GM10266 (cell line): ENCODE data around the gene ZNF423.
A peak's percentile ranks its signal among the peaks of the same experiment; 100 is the strongest.
"Not testable (repeated sequence)": the region's sequence is repeated elsewhere in the genome, so short reads cannot be mapped to it uniquely, and the experiment has no call there.

Experiments used
- DNase-seq: peaks from one replicate; pipeline ENCODE4 v3.0.0; 2012; ENCODE audit errors: extremely low spot score
- TF ChIP-seq, protein P1 (sequence below): IDR thresholded peaks from 2 replicates; pipeline ENCODE4 v1.5.1; 2012; ENCODE audit warnings: mild to moderate bottlenecking, low read depth; ENCODE audit not compliant: control insufficient read depth, insufficient read depth; ENCODE audit errors: missing control alignments

ZNF423 gene

DNA sequence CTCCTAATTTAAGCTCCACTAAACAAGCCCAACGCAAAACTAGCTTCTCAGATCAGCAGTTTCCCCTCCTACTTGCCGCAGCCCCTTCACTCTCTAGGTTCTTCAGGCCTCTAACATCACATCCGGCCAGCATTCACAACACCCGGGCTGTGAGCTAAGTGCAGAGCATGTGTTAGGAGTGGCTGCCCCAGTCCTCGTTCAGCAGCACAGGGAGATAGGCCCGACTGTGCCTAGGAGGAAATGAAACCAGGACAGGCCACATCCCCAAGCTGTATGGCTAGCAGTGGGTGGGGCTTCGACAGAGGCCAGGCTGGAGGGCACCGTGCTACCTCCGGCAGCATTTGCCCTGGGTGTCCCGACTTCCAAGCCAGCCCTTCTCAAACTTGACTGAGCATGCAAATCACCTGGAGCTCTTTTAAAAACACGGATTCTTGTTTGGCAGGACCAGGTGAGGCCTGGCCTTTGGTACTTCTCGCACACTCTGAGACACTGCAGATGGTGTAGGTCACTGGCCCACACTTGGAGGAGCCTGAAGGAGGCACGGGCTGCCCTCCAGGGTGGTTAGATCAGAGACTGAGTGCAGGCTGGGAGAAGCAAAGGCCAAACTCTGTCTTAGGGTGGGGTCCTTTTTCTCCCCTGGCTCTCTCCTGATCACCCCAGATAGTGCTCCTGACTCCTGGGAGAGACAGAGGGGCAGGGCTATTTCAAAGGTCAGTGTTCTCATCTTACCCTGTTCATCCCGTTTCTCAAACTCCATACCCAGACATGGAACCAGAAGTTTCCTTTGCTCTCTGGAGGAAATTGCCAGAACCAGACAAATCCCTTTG is 280.4 kb downstream of the ZNF423 start:
- peak; percentile 76 for DNase-seq
- TF ChIP-seq, protein P1, sequence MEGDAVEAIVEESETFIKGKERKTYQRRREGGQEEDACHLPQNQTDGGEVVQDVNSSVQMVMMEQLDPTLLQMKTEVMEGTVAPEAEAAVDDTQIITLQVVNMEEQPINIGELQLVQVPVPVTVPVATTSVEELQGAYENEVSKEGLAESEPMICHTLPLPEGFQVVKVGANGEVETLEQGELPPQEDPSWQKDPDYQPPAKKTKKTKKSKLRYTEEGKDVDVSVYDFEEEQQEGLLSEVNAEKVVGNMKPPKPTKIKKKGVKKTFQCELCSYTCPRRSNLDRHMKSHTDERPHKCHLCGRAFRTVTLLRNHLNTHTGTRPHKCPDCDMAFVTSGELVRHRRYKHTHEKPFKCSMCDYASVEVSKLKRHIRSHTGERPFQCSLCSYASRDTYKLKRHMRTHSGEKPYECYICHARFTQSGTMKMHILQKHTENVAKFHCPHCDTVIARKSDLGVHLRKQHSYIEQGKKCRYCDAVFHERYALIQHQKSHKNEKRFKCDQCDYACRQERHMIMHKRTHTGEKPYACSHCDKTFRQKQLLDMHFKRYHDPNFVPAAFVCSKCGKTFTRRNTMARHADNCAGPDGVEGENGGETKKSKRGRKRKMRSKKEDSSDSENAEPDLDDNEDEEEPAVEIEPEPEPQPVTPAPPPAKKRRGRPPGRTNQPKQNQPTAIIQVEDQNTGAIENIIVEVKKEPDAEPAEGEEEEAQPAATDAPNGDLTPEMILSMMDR, result no peak

DNA sequence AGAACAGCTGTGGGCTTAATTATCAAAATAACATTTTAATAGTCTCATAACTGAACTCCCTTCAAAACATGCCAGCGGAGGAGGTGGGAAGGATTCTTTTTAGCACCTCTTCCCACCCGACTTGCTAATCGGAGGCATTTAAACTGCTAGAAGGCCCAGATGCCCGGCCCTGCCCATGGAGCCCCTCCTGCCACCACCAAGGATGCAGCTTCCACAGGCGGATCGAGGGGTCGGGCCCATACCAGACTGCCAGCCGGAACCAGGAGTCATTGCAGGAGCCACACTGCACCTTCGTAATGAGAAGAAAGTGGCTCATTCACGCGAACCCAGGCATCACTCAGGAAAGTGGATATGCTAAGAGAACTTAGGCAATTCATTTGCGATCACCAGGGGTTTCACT is 281.1 kb downstream of the ZNF423 start:
- TF ChIP-seq, protein P1, result no peak
- DNase-seq, result no peak

DNA sequence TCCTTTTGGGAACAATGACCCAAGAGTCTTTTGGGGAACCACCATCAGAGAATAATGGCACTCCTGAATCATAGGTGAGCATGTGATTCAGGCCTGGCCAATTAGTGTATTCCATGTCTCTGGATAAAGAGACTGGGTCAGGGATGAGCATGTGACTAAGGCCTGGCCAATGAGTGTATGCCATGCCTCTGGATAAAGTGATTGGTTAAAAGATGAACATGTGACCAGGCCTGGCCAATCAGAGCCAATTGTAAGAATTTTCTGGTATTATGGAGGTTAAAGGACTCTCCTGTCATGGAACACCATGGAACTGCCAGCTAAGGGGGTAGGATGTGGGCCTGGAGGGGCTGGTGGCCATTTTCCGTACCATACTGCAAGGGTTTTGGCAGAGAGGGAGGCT is 288.0 kb downstream of the ZNF423 start:
- TF ChIP-seq, protein P1, result no peak
- DNase-seq, result no peak

DNA sequence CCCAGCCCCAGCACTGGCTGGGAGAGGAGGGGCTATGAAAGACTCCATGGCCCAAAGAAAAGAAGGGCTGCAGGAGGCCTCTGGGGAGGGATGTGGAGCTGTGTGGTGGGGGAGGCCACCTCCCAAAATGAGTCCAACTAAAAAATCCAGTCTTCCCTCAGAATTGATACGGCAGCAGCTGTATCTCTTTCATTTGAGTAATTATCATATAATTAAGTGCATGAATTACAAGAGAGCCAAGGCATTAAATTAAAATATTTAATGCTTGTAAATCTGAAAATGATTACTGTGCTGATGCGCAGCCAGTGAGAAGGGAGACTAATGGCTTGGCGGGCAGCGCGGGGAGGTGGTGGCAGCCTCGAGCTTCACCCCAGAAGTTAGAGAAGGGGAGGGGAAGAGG is 289.5 kb downstream of the ZNF423 start:
- DNase-seq, result no peak
- TF ChIP-seq, protein P1, result no peak

DNA sequence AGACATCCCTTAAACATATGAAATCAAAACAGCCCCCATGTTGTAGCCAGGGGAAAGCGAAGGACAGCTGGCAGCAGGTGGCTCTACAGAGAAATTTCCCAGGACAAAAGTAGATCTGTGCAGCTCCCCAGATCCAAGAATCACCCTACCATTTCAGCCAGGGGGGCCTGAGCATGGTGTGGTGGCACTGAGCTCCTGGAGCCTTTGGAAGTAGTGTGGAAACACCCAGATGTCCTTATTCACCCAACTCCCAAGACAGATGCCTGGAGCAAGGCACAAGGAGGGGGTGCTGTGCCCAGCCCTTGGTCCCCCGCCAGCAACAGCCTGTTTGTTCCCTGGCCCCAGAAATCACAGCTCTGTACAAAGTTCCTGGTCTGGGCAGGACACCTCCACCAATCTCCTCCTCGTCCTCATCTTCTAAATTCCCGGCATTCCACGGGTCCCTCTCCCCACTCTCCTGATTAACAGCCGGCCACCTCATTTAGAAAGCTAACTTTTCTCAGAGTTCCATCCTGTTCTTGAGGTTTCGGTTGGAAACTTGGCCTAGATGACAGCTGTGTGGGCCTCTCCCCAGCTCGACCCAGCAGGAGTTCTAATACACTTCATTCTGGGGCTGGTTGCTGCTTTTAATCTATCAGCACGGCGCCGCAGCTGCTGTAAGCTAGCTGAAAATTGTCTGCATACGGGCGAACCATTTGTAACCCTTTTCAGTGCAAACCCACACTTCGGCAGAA is 291.2 kb downstream of the ZNF423 start:
- TF ChIP-seq, protein P1, result no peak
- no peak for DNase-seq

DNA sequence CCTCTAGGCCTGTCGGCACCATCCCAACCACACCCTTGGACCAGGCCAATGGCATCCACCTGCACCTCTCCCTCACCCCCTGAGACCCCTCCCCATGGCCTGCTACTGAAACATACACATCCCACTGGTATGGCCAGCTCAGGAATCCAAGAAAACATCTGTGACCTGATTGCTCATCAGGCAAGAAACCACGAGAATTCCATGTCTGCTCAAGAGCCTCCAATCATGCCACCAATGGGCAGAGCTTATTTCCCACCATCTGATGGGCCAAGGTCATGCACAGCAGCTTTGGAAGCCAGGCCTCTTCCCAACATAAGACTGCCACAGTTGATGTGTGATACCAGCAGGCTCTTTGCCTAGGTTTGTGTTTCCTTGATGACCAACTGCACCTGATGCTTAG is 292.2 kb downstream of the ZNF423 start:
- DNase-seq, result no peak
- TF ChIP-seq, protein P1, result no peak

DNA sequence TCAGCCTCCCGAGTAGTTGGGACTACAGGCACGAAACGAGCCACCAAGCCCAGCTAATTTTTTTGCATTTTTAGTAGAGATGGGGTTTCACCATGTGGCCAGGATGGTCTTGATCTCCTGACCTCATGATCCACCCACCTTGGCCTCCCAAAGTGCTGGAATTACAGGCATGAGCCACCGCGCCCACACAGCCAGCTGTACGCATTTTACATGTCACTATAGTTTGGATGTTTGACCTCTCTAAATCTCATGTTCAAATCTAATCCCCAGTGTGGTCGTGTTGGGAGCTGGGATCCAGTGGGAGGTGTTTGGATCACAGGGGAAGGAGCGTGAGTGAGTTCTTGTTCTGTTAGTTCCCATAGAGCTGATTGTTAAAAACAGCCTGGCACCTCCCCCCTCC is 293.0 kb downstream of the ZNF423 start:
- not testable (repeated sequence) for DNase-seq
